Hepatocyte (in vitro differentiated cells): ENCODE results near the gene SLC35B3.

Experiments
- CTCF ChIP-seq: fragments of 200-600 bp; sonication (generic); IDR thresholded peaks from 2 replicates; pipeline ENCODE4 v1.5.1; 2016; ENCODE audit warnings: antibody characterized with exemption, mild to moderate bottlenecking; ENCODE audit not compliant: poor library complexity
- EZH2 ChIP-seq: fragments of 200-600 bp; sonication (generic); IDR thresholded peaks from 2 replicates; pipeline ENCODE4 v1.6.1; 2016; ENCODE audit warnings: antibody characterized with exemption, mild to moderate bottlenecking, borderline replicate concordance
- EZH2phosphoT487 ChIP-seq: fragments of 200-600 bp; sonication (generic); IDR thresholded peaks from one replicate; pipeline ENCODE4 v1.6.1; 2018; ENCODE audit warnings: antibody characterized with exemption, mild to moderate bottlenecking, low read depth, moderate library complexity; ENCODE audit not compliant: unreplicated experiment, severe bottlenecking

GRCh38 chr6:8468552-8469356, 33.4 kb upstream of the SLC35B3 start:
- TF ChIP-seq CTCF, result no peak
- TF ChIP-seq EZH2, result no peak
- no peak for TF ChIP-seq EZH2phosphoT487
